Measurements from ENCODE around the gene PPP1R9B.

DNA sequence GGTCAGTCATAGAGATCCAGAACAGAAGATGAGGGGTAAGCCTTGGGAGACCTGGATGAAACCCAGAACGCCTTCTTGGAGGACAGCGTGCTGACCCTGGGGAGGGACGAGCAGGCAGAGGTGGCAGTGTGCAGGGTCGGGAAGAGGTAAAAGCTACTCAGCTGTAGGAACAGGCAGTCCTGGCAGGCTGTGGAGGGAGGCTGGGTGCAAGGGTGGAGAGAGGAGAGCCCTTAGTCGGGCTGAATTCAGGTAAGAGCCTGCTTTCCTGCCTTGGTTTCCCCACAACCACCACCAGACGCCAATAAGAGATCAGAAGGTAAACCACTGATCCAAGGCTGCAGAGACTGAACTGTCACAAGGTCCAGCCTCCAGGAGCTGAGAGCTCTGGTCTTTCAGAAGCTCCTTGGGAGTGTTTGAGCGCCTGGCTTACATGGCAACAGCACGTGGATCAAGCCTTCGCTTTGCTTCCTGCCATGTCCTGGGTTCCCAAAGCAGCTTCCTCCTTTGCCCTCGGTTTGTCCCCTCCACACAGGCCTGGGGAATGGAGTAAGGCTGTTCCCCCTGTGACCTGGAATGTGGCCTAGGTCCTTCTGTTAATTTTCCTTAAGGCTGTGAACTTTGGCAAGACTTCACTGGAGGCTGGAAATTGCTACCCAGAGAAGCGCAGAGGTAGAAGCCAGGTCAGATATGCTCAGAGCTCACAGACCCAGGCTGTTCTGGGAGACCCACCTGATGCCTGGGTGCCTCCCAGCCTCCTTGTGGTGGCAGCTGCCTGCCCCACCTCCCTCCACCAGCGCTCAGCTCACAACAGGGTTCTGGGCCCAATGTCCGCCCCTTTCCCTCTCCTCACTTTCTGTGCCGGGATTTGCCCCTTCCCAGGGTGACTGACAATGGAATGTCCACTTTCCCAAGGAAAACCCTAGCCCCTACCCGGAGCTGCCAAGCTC lies 59.2 kb downstream of the PPP1R9B start:
- TF ChIP-seq TEAD4 (CRISPR knock-in tag; IDR thresholded peaks at IDR 0.05) (no peak), ESRRA (CRISPR knock-in tag; IDR thresholded peaks at IDR 0.05; ENCODE audit: borderline replicate concordance) (no peak), NFATC4 (CRISPR knock-in tag; IDR thresholded peaks at IDR 0.05) (no peak), TCF7 (CRISPR knock-in tag; IDR thresholded peaks at IDR 0.05; ENCODE audit: low read depth) (no peak), SP1 (CRISPR knock-in tag; conservative IDR thresholded peaks at IDR 0.05) (no peak), ZNF121 (CRISPR knock-in tag; IDR thresholded peaks at IDR 0.05) (no peak)
- TF ChIP-seq, protein P1, sequence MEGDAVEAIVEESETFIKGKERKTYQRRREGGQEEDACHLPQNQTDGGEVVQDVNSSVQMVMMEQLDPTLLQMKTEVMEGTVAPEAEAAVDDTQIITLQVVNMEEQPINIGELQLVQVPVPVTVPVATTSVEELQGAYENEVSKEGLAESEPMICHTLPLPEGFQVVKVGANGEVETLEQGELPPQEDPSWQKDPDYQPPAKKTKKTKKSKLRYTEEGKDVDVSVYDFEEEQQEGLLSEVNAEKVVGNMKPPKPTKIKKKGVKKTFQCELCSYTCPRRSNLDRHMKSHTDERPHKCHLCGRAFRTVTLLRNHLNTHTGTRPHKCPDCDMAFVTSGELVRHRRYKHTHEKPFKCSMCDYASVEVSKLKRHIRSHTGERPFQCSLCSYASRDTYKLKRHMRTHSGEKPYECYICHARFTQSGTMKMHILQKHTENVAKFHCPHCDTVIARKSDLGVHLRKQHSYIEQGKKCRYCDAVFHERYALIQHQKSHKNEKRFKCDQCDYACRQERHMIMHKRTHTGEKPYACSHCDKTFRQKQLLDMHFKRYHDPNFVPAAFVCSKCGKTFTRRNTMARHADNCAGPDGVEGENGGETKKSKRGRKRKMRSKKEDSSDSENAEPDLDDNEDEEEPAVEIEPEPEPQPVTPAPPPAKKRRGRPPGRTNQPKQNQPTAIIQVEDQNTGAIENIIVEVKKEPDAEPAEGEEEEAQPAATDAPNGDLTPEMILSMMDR (IDR thresholded peaks at IDR 0.05): no peak

Measured in WTC11 (cell line).